Endothelial cell of umbilical vein (primary cell): Measurements from ENCODE around the gene MCTP2. TPM values are rescaled to one million over a fixed set of nuclear protein-coding genes. Genes with fewer than 3 reads are reported as not detected.

ENCODE experiments used
- BruUV-seq: library from RNA; stranded (reverse); fragments of 400-500 nt; replicated peaks from 2 replicates; lab custom pipeline; 2021; lab: Mats Ljungman, UMichigan
- CTCF ChIA-PET: fragments of 300-600, 350-600 bp; sonication (Branson Sonifier 250); formaldehyde crosslinking; loops from one replicate; lab custom pipeline; 2021; ENCODE audit warnings: antibody characterized with exemption, inconsistent platforms; lab: Charles Lee
- POLR2A ChIA-PET: fragments of 300-600, 350-600 bp; sonication (Branson Sonifier 250); formaldehyde crosslinking; loops from one replicate; lab custom pipeline; 2021; ENCODE audit warnings: antibody characterized with exemption, inconsistent platforms; lab: Charles Lee
- DNase-seq: peaks from one replicate; pipeline ENCODE4 v3.0.0-alpha.2; 2011; ENCODE audit warnings: low read depth, low spot score
- FAIRE-seq: peaks from 2 replicates; lab custom pipeline; 2011; peaks lifted over from hg19 to GRCh38; lab: Jason Lieb, UNC
- H2AFZ ChIP-seq: 2 replicates; pipeline ENCODE4 v1.6.0; 2012; ENCODE audit warnings: low read depth, low read length, control low read depth, inconsistent platforms
- H3K27ac ChIP-seq: 2 replicates; pipeline ENCODE4 v1.5.1; 2011; ENCODE audit warnings: low read depth, mild to moderate bottlenecking, control low read depth, low read length, moderate library complexity; ENCODE audit not compliant: insufficient read depth
- H3K27me3 ChIP-seq, 2 experiments: 2 replicates each; pipeline versions ENCODE4 v1.6.0 to v1.6.1; 2011; ENCODE audit warnings: low read length in 2 of 2, mixed read lengths in 1 of 2; ENCODE audit not compliant: control insufficient read depth in 2 of 2, insufficient read depth in 2 of 2
- H3K36me3 ChIP-seq, 2 experiments: 2 replicates in 1 of 2; 3 replicates in 1 of 2; pipeline ENCODE4 v1.5.1; 2011; ENCODE audit warnings: low read length in 2 of 2, mild to moderate bottlenecking in 1 of 2, moderate library complexity in 1 of 2; ENCODE audit not compliant: control insufficient read depth in 2 of 2, insufficient read depth in 2 of 2; ENCODE audit errors: extremely low read depth in 1 of 2
- H3K4me1 ChIP-seq: 3 replicates; pipeline ENCODE4 v1.5.1; 2011; ENCODE audit warnings: mild to moderate bottlenecking, low read length; ENCODE audit not compliant: control insufficient read depth, insufficient read depth; ENCODE audit errors: extremely low read depth
- H3K4me2 ChIP-seq: 2 replicates; pipeline ENCODE4 v1.6.1; 2011; ENCODE audit warnings: low read length, control low read depth, mixed read lengths; ENCODE audit not compliant: insufficient read depth
- H3K4me3 ChIP-seq, 3 experiments: fragments of 200-600 bp in 1 of 3; sonication (generic), shearing (Covaris generic) in 1 of 3; replicated peaks in 1 of 3; 2 replicates each; pipeline ENCODE4 v1.5.1; 2011 to 2016; ENCODE audit warnings: control low read depth in 3 of 3, low read length in 3 of 3, mild to moderate bottlenecking in 2 of 3, inconsistent platforms in 1 of 3, low read depth in 1 of 3, moderate library complexity in 1 of 3; ENCODE audit not compliant: insufficient read depth in 1 of 3
- H3K79me2 ChIP-seq: 2 replicates; pipeline ENCODE4 v1.6.0; 2012; ENCODE audit warnings: low read length, inconsistent platforms; ENCODE audit not compliant: control insufficient read depth, insufficient read depth
- H3K9ac ChIP-seq: replicated peaks from 2 replicates; pipeline ENCODE3; 2011; ENCODE audit warnings: low read length, control low read depth; ENCODE audit not compliant: insufficient read depth; ENCODE audit errors: extremely low read depth
- H3K9me1 ChIP-seq: replicated peaks from 3 replicates; pipeline ENCODE4 v1.6.0; 2011; ENCODE audit warnings: mild to moderate bottlenecking, low read length; ENCODE audit not compliant: control insufficient read depth, insufficient read depth; ENCODE audit errors: extremely low read depth
- H3K9me3 ChIP-seq: replicated peaks from 2 replicates; pipeline ENCODE4 v1.5.1; 2012; ENCODE audit warnings: low read length, inconsistent platforms; ENCODE audit not compliant: control insufficient read depth, insufficient read depth
- H4K20me1 ChIP-seq: replicated peaks from 2 replicates; pipeline ENCODE3; 2011; ENCODE audit warnings: mild to moderate bottlenecking, low read length; ENCODE audit not compliant: control insufficient read depth, insufficient read depth; ENCODE audit errors: extremely low read depth
- EZH2 ChIP-seq: IDR thresholded peaks from 2 replicates; pipeline ENCODE4 v1.6.1; 2012; ENCODE audit warnings: borderline replicate concordance, low read depth, mild to moderate bottlenecking, moderate library complexity, low read length, inconsistent platforms; ENCODE audit not compliant: severe bottlenecking
- FOS ChIP-seq: IDR thresholded peaks from 2 replicates; pipeline ENCODE4 v1.6.1; 2011; ENCODE audit warnings: mild to moderate bottlenecking, low read length, moderate library complexity, borderline replicate concordance; ENCODE audit not compliant: insufficient read depth
- GATA2 ChIP-seq: IDR thresholded peaks from 2 replicates; pipeline ENCODE4 v1.7.0; 2011; ENCODE audit warnings: low read depth, mild to moderate bottlenecking, moderate library complexity, mixed read lengths, low read length; ENCODE audit not compliant: insufficient read length, insufficient read depth
- JUN ChIP-seq: IDR thresholded peaks from 2 replicates; pipeline ENCODE4 v1.6.1; 2011; ENCODE audit warnings: borderline replicate concordance, low read depth; ENCODE audit not compliant: insufficient read length, insufficient read depth
- MYC ChIP-seq: IDR thresholded peaks from one replicate; pipeline ENCODE4 v1.6.1; 2011; ENCODE audit warnings: mild to moderate bottlenecking, low read depth, low read length
- POLR2A ChIP-seq: IDR thresholded peaks from 2 replicates; pipeline ENCODE4 v1.6.1; 2012; ENCODE audit warnings: low read depth, mild to moderate bottlenecking, control low read depth, low read length
- POLR2AphosphoS5 ChIP-seq: IDR thresholded peaks from 2 replicates; pipeline ENCODE4 v1.6.1; 2012; ENCODE audit warnings: low read depth, mild to moderate bottlenecking, control low read depth, low read length, moderate library complexity; ENCODE audit not compliant: insufficient read depth
- dilution Hi-C: fragments of 300-500 bp; cut with MboI; formaldehyde crosslinking; loops from one replicate; pipeline ENCODE4 v1.15.0; 2019; ENCODE audit warnings: low sequenced_read_pairs; ENCODE audit not compliant: extremely low pct_ligation_motif_present
- intact Hi-C: fragments of 100-400 bp; cut with micrococcal nuclease; formaldehyde crosslinking; loops from one replicate; pipeline ENCODE4 v1.10.0; 2022
- polyA plus RNA-seq, 4 experiments: library from polyadenylated mRNA; depleted of rRNA in 3 of 4; stranded (reverse) in 3 of 4; unstranded in 1 of 4; fragments of >200 nt; gene quantifications; 2 replicates each; pipeline versions ENCODE4 v1.2.1 to v1.2.3, GENCODE V29; 2011 to 2012; ENCODE audit warnings: missing spikeins in 1 of 4
- total RNA-seq: library from RNA; stranded (reverse); gene quantifications from 2 replicates; pipeline ENCODE4 v1.2.3, GENCODE V29; 2021
- TF ChIP-seq, protein P1 (sequence below): IDR thresholded peaks from 2 replicates; pipeline ENCODE4 v1.6.1; 2011; ENCODE audit not compliant: insufficient read depth, insufficient read length
- TF ChIP-seq, protein P2 (sequence below), 2 donors: IDR thresholded peaks; 1 replicate in 1 of 2; 2 replicates in 1 of 2; pipeline ENCODE4 v1.5.1; 2011; ENCODE audit warnings: low read length in 2 of 2, mild to moderate bottlenecking in 2 of 2, moderate library complexity in 2 of 2, control low read depth in 1 of 2, inconsistent platforms in 1 of 2, low read depth in 1 of 2; ENCODE audit not compliant: insufficient read depth in 1 of 2; ENCODE audit errors: extremely low read depth in 1 of 2

Gene MCTP2
- total and polyA plus RNA-seq, 2 donors (not counting 3 experiments of a cell fraction or from before 2014, with no cell fraction given): 0.01 to 0.75 TPM

DNA sequence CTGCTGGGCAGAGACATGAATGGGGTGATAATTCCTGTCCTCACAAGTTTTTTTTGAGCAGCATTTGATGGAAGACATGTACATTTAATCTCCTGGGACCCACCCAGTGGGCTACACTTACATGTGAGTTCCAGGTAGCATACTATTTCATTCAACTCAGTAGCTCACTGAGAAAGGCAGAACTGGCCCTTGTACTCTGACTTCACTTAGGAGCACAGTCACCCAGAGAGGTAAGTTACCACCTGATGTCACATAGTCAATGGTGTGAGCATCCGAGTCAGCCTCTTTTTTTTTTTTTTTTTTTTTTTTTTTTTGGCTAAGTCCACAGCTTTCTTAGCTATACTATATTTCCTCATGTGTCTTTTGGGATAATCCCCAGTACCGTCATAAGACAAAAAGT is 32.7 kb upstream of the MCTP2 start:
- H3K27ac ChIP-seq: no peak overlapping the region
- DNase-seq: no peak
- no peak overlapping the region for H3K9ac ChIP-seq
- H3K4me1 ChIP-seq: no peaks in the 10 kb centered on the region
- CTCF ChIA-PET: interaction anchor here (0.7 kb wide), 1 partner anchor 35 kb away, joined by 3 read pairs; no protein-coding TSS in a partner anchor
- no peaks in the 10 kb centered on the region for H3K9me3 ChIP-seq
- no peaks in the 10 kb centered on the region for H3K36me3 ChIP-seq
- POLR2A ChIA-PET: no interaction called here
- H3K4me3 ChIP-seq: no peak overlapping the region
- no peaks in the 10 kb centered on the region for H3K27me3 ChIP-seq
- H3K9me1 ChIP-seq: no peaks in the 10 kb centered on the region
- no peaks in the 10 kb centered on the region for H4K20me1 ChIP-seq
- BruUV-seq: no TSS peak
- H3K4me2 ChIP-seq: no peak overlapping the region
- H3K79me2 ChIP-seq: no peaks in the 10 kb centered on the region
- H2AFZ ChIP-seq: no peak overlapping the region
- no peak for TF ChIP-seq FOS
- no peak for TF ChIP-seq EZH2
- TF ChIP-seq, protein P1, sequence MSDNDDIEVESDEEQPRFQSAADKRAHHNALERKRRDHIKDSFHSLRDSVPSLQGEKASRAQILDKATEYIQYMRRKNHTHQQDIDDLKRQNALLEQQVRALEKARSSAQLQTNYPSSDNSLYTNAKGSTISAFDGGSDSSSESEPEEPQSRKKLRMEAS: no peak
- no peak for TF ChIP-seq JUN
- TF ChIP-seq POLR2AphosphoS5: no peak
- intact Hi-C loops: no loop called here
- FAIRE-seq: no peak
- dilution Hi-C loops: no loop called here

DNA sequence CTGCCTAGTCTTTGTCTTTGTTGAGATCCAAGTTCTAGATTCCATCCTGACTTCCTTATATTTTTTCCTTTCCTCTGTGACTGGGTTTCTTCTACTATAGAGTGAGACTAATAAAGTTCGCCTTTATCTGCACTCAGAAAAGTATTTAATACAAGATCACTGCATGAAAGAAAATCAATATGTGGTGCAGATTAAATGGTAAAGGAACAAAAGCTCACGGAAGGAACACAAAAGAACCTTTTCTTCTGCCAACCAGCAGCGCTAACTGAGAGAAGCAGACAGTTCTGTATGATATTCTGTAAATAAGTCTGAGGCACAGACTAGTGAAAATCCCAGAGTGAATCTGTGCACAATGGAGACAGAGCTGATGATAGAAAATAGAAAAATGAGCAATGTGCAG is 31.6 kb upstream of the MCTP2 start:
- dilution Hi-C loops (no loop called here), intact Hi-C loops (no loop called here)

More for the DNA sequence above, 31.6 kb upstream of the MCTP2 start:
- H4K20me1 ChIP-seq: no peaks in the 10 kb centered on the region
- H3K27me3 ChIP-seq: no peaks in the 10 kb centered on the region
- no peaks in the 10 kb centered on the region for H3K9me3 ChIP-seq
- H3K79me2 ChIP-seq: no peaks in the 10 kb centered on the region
- no peak overlapping the region for H2AFZ ChIP-seq
- no peaks in the 10 kb centered on the region for H3K4me1 ChIP-seq
- FAIRE-seq (no peak), DNase-seq (no peak)
- no TSS peak for BruUV-seq
- H3K9ac ChIP-seq: no peak overlapping the region
- POLR2A ChIA-PET: no interaction called here
- H3K36me3 ChIP-seq: no peaks in the 10 kb centered on the region
- H3K4me2 ChIP-seq: no peak overlapping the region
- H3K4me3 ChIP-seq: no peak overlapping the region
- H3K9me1 ChIP-seq: no peaks in the 10 kb centered on the region
- TF ChIP-seq FOS: no peak
- TF ChIP-seq, protein P1: no peak
- TF ChIP-seq, protein P2, sequence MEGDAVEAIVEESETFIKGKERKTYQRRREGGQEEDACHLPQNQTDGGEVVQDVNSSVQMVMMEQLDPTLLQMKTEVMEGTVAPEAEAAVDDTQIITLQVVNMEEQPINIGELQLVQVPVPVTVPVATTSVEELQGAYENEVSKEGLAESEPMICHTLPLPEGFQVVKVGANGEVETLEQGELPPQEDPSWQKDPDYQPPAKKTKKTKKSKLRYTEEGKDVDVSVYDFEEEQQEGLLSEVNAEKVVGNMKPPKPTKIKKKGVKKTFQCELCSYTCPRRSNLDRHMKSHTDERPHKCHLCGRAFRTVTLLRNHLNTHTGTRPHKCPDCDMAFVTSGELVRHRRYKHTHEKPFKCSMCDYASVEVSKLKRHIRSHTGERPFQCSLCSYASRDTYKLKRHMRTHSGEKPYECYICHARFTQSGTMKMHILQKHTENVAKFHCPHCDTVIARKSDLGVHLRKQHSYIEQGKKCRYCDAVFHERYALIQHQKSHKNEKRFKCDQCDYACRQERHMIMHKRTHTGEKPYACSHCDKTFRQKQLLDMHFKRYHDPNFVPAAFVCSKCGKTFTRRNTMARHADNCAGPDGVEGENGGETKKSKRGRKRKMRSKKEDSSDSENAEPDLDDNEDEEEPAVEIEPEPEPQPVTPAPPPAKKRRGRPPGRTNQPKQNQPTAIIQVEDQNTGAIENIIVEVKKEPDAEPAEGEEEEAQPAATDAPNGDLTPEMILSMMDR (IDR thresholded peaks at IDR 0.05; ENCODE audit: extremely low read depth in 1 of 2, insufficient read depth in 1 of 2, low read depth in 1 of 2, low read length in 2 of 2): no peak
- TF ChIP-seq MYC: no peak
- no peak for TF ChIP-seq POLR2A
- no peak for TF ChIP-seq EZH2
- TF ChIP-seq GATA2: no peak
- no peak for TF ChIP-seq JUN
- TF ChIP-seq POLR2AphosphoS5: no peak
- CTCF ChIA-PET: no interaction called here
- H3K27ac ChIP-seq: no peak overlapping the region
